Left ventricle myocardium inferior (tissue), 1 donor: Measurements from ENCODE around the gene ATOH8. TPM values are rescaled to one million over a fixed set of nuclear protein-coding genes. Genes with fewer than 3 reads are reported as not detected.

ENCODE experiments used
- DNase-seq: peaks from one replicate; pipeline ENCODE4 v3.0.0-alpha.2; 2020
- H3K27ac ChIP-seq: fragments of 200-600 bp; replicated peaks from 2 replicates; pipeline ENCODE4 v1.8.0; 2021
- H3K27me3 ChIP-seq: fragments of 200-600 bp; 2 replicates; pipeline ENCODE4 v1.8.0; 2021; ENCODE audit warnings: low read depth
- H3K36me3 ChIP-seq: fragments of 200-600 bp; 2 replicates; pipeline ENCODE4 v1.8.0; 2021
- H3K4me1 ChIP-seq: fragments of 200-600 bp; 2 replicates; pipeline ENCODE4 v1.8.0; 2021
- H3K4me3 ChIP-seq: fragments of 200-600 bp; 2 replicates; pipeline ENCODE4 v1.8.0; 2021; ENCODE audit warnings: mild to moderate bottlenecking, moderate library complexity
- H3K9me3 ChIP-seq: fragments of 200-600 bp; replicated peaks from 2 replicates; pipeline ENCODE4 v1.8.0; 2021
- intact Hi-C: fragments of 100-400 bp; cut with micrococcal nuclease; formaldehyde crosslinking; loops from one replicate; pipeline ENCODE4 v1.11.0; 2022
- total RNA-seq: library from RNA; stranded (reverse); fragmentation: NEBNext Ultra II Directional; extraction: Animal tissue kit (Norgen Biotek cat#: 25700); gene quantifications from one replicate; pipeline ENCODE4 v1.2.1, GENCODE V29; 2021
- TF ChIP-seq, protein P1 (sequence below): fragments of 200-600 bp; IDR thresholded peaks from 2 replicates; pipeline ENCODE4 v1.8.0; 2021; ENCODE audit warnings: antibody characterized with exemption, mild to moderate bottlenecking, borderline replicate concordance
- donor health status: DM: no; HTN: yes; CAD: no; lungs with severe emphysema.

The ATOH8 gene
- total RNA-seq, 1 donor from 2014 or later: 23.3 TPM

DNA sequence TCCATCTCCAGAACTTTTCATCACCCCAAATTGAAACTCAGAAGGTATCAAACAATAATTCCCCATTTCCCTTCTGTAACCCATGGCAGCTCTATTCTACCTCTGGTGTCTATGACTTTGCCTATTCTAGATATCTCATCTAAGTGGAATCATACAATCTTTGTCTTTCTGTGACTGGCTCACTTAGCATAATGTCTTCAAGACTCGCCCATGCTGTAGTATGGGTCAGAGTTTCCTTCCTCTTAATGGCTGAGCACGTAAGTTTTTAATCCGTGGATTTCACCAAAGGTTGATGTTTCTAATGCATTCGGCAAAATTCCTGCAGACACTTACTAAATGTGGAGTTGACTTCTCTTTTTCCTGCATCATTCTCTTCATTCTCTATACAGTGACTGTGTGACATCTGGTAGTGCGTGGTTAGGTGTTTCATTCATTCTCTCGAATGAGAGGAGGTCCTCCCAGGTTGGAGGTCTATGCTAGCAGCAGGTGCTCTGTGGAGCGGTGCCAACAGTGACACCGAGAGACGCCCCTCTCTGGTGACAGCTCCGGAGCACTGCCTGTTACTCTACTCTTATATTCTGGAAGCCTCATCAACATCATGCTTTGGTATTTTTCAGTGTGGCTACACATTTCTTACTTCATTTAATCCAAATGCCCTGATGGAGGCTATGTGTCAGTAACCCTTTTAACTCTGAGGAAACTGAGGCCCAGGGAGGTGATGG lies 50.1 kb downstream of the ATOH8 start:
- TF ChIP-seq, protein P1, sequence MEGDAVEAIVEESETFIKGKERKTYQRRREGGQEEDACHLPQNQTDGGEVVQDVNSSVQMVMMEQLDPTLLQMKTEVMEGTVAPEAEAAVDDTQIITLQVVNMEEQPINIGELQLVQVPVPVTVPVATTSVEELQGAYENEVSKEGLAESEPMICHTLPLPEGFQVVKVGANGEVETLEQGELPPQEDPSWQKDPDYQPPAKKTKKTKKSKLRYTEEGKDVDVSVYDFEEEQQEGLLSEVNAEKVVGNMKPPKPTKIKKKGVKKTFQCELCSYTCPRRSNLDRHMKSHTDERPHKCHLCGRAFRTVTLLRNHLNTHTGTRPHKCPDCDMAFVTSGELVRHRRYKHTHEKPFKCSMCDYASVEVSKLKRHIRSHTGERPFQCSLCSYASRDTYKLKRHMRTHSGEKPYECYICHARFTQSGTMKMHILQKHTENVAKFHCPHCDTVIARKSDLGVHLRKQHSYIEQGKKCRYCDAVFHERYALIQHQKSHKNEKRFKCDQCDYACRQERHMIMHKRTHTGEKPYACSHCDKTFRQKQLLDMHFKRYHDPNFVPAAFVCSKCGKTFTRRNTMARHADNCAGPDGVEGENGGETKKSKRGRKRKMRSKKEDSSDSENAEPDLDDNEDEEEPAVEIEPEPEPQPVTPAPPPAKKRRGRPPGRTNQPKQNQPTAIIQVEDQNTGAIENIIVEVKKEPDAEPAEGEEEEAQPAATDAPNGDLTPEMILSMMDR: no peak
- intact Hi-C loops: loop anchor here (10.0 kb wide), 1 partner anchor 49 kb away; the partner anchor contains the start of gene ATOH8
- Histone ChIP-seq H3K4me1 (peaks cover 12% of the 10 kb centered on the region), H3K27me3 (no peaks in the 10 kb centered on the region), H3K9me3 (peaks cover 13% of the 10 kb centered on the region), H3K4me3 (no peak overlapping the region), H3K27ac (no peak overlapping the region), H3K36me3 (no peaks in the 10 kb centered on the region)
- no peak for DNase-seq

DNA sequence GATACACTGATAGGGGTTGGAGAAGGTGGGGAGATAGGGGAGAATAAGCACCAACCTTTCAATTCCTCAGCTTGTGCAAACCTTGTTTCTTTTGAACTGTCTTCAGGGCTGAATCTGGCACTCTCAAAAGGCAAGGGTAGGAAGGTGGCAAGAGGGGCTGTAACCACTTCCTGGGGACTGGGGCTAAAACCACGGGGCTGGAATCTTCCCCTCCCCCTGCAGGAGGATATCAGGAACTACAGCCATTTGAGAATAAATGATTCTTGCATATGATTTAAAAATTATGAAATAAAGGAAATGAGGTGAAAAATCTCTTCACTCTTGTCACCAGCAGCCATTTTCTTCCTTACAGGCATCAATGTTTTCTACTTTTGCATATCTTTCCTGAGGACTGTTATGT lies 50.8 kb downstream of the ATOH8 start:
- H3K27ac ChIP-seq: no peak overlapping the region
- TF ChIP-seq, protein P1: peak; percentile 76
- H3K27me3 ChIP-seq: no peaks in the 10 kb centered on the region
- intact Hi-C loops: loop anchor here (10.0 kb wide), 1 partner anchor 50 kb away; the partner anchor contains the start of gene ATOH8
- peaks cover 13% of the 10 kb centered on the region for H3K9me3 ChIP-seq
- peaks cover 5% of the 10 kb centered on the region for H3K4me1 ChIP-seq
- no peak overlapping the region for H3K4me3 ChIP-seq
- DNase-seq: no peak
- no peaks in the 10 kb centered on the region for H3K36me3 ChIP-seq

DNA sequence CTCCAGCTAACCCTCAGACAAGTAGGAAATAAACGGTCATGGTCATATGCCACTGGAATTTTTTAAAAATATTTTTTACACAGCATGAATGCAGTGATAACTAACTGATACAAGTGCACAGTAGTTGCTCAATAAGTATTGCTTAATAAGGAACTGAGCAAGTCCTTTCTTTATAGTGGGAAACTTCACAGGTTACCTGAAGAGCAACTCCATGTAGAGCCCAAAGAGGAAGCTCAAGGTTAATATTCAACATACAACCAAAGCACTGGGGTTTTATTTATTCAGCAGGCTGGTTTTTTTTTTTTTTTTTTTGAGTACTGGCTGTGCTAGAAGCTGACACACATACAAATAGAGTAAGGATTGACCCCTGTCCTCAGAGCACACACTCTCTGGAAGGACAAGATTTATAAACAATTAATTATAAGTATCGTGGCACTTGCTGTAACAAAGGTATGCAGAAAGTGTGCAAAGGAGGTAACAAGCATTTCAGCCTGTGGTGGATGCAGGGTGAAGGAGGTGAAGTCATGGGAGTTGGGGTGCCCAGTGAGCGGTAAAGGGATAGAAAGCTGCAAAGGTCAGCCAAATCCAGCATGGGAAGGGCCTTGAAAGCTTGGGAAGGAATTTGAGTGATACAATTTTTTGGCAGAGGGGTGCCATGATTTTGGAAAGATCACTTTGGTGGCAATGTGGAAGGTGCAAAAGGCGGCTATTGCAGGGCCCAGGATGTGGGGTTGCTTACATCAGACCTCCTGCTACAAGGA lies 52.7 kb downstream of the ATOH8 start:
- Histone ChIP-seq H3K36me3 (no peaks in the 10 kb centered on the region), H3K4me3 (no peak overlapping the region), H3K9me3 (peaks cover 4% of the 10 kb centered on the region), H3K4me1 (peaks cover 14% of the 10 kb centered on the region), H3K27ac (no peak overlapping the region), H3K27me3 (no peaks in the 10 kb centered on the region)
- TF ChIP-seq, protein P1: no peak
- DNase-seq: no peak
- intact Hi-C loops: loop anchor here (10.0 kb wide), 1 partner anchor 52 kb away; the partner anchor contains the start of gene ATOH8

DNA sequence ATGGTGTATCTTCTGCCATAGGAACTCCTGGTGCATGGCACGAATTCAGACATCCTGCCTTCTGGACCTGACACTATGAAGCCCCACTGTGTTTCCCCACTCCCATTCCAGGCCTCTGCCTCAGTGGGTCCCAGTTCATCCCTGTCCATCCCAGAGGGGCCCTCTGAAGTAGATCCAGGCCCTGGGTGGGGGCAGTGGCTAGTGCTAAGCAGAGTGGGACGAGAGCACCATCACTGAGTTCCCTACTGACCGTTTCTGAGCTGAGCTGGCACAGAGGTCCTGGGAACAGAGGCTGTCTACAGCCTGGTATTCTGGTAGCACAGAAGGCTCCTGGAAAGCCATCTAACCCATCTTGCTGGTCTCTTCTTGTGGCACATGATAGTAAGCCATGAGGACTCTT lies 54.0 kb downstream of the ATOH8 start:
- Histone ChIP-seq H3K9me3 (no peaks in the 10 kb centered on the region), H3K27me3 (no peaks in the 10 kb centered on the region), H3K27ac (no peak overlapping the region), H3K4me3 (no peak overlapping the region), H3K4me1 (peaks cover 25% of the 10 kb centered on the region), H3K36me3 (no peaks in the 10 kb centered on the region)
- TF ChIP-seq, protein P1: no peak
- DNase-seq: no peak
- intact Hi-C loops: loop anchor here (10.0 kb wide), 1 partner anchor 53 kb away; the partner anchor contains the start of gene ATOH8

DNA sequence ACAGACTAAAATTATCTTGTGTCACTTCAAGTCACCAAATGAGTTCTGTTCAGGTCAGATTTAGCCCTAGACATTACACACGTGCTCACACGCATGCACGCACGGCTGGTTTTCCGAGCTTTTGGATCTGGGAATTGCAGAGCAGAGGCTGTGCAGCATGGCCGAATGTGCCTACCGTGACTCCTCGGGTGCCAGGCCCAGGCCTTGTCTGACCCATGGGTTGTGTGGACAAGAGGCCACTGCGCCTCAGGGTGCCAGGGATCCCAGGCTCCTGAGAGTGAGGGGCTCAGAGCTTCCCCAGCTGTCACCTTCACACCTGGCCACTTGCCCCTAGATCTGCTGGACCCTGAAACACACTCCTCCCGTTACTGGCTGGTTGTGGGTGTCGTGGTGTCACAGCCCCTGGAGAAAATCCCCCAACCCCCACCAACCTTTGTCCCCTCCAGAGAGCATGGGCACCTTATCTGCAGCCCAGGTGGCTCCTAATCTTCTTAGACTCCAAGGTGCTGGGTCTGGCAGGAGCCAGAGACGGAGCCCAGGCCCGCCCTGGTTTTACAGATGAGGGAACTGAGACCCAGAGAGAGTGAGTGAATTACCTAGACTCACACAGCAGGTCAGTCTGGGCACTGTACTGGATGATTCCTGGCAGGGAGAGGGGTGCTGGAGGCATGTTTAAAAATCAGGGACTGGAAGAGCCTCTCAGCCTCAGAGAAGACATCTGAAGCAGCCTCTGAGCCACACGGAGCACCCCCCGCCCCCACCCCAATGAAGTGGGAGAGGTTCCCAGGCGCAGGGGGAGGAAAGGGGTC lies 56.8 kb downstream of the ATOH8 start:
- Histone ChIP-seq H3K4me3 (peak overlapping the region; percentile 31), H3K36me3 (no peaks in the 10 kb centered on the region), H3K4me1 (peaks cover 25% of the 10 kb centered on the region), H3K27me3 (no peaks in the 10 kb centered on the region), H3K27ac (peak overlapping the region; percentile 76), H3K9me3 (no peaks in the 10 kb centered on the region)
- TF ChIP-seq, protein P1: no peak
- intact Hi-C loops: no loop called here
- no peak for DNase-seq
